HG02678 (cell line): Measurements from ENCODE around the gene PLPP1.
"Not testable (repeated sequence)": the region's sequence is repeated elsewhere in the genome, so short reads cannot be mapped to it uniquely, and the experiment has no call there.

Experiments used
- ATAC-seq: cut with Tn5 transposase; IDR thresholded peaks from one replicate; pipeline ENCODE4 v1.9.1; 2021; ENCODE audit warnings: mild to moderate bottlenecking, moderate library complexity; ENCODE audit not compliant: unreplicated experiment

PLPP1 gene

GRCh38 chr5:55507574-55507973, 27.2 kb downstream of the PLPP1 start:
- ATAC-seq = no peak

GRCh38 chr5:55505711-55506110, 29.1 kb downstream of the PLPP1 start:
- not testable (repeated sequence) for ATAC-seq

- ATAC-seq = not testable (repeated sequence)
These were observed 30.8 kb downstream of the PLPP1 start for GRCh38 chr5:55503917-55504316.

GRCh38 chr5:55502759-55503158, 32.0 kb downstream of the PLPP1 start:
- no peak for ATAC-seq

- no peak for ATAC-seq
These were observed 36.3 kb downstream of the PLPP1 start for GRCh38 chr5:55498457-55498856.

- ATAC-seq = no peak
These were observed 37.1 kb downstream of the PLPP1 start for GRCh38 chr5:55497712-55498111.

- no peak for ATAC-seq
These were observed 39.5 kb downstream of the PLPP1 start for GRCh38 chr5:55495216-55495615.

- no peak for ATAC-seq
These were observed 42.3 kb downstream of the PLPP1 start for GRCh38 chr5:55492449-55492848.

GRCh38 chr5:55485073-55485472, 49.7 kb downstream of the PLPP1 start:
- no peak for ATAC-seq

- no peak for ATAC-seq
These were observed 50.2 kb downstream of the PLPP1 start for GRCh38 chr5:55484531-55484930.

GRCh38 chr5:55483885-55484284, 50.9 kb downstream of the PLPP1 start:
- ATAC-seq = no peak

- ATAC-seq = no peak
These were observed 53.4 kb downstream of the PLPP1 start for GRCh38 chr5:55481293-55481855.

- ATAC-seq = no peak
These were observed 54.0 kb downstream of the PLPP1 start for GRCh38 chr5:55480781-55481180.

- no peak for ATAC-seq
These were observed 62.1 kb downstream of the PLPP1 start for GRCh38 chr5:55472642-55473041.

- ATAC-seq = no peak
These were observed 63.3 kb downstream of the PLPP1 start for GRCh38 chr5:55471468-55471867.

GRCh38 chr5:55470282-55470681, 64.5 kb downstream of the PLPP1 start:
- ATAC-seq = no peak

GRCh38 chr5:55469839-55470238, 64.9 kb downstream of the PLPP1 start:
- no peak for ATAC-seq

GRCh38 chr5:55467862-55468551, 66.8 kb downstream of the PLPP1 start:
- no peak for ATAC-seq

GRCh38 chr5:55463613-55464012, 71.2 kb downstream of the PLPP1 start:
- no peak for ATAC-seq

- ATAC-seq = no peak
These were observed 75.2 kb downstream of the PLPP1 start for GRCh38 chr5:55459572-55459971.

- no peak for ATAC-seq
These were observed 78.4 kb downstream of the PLPP1 start for GRCh38 chr5:55456216-55456895.

- ATAC-seq = no peak
These were observed 80.5 kb downstream of the PLPP1 start for GRCh38 chr5:55454282-55454681.
